Measurements from ENCODE around the gene EFNA4.

DNA sequence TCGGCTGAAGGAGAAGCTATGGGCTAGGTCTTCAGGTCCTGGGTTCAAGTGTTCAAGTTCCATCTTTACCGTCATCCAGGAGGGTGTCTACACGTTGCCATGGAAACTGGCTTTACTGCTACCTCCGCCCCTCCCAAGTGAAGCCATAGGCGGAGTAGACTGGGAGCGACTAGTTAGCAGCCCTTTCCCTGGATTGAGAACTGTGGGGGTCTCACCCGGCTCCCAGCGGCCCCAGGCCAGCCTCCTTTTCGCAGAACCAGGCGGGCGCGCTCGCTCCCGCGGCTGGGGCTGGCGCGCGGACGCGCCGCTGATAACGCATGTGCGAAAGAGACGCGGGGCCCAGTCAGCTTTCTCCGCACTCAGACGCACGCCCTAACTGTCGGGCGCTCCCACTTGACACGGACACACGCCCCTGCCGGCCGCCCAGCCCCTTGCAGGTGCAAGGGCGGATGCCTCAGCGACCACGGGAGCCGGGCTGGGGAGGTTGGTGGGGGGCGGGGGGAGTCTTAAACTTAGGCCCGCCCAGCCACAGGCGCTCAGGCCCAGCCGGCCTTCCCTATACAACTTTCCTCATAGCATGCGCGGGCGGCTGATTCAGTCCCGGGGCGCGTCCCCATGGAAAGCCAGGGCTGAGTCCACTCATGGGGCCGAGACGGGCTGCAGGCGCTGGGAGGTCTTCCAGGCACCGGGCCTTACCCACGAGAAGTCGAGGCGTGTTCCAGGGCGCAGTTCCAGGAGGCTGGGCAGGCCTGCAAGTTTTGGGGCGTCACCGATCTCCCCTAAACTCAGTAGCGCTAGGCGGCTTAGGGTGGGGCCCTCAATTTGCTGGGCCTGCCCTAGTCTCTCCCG, 7.4 kb downstream of the EFNA4 start:
- TF ChIP-seq, protein P1, sequence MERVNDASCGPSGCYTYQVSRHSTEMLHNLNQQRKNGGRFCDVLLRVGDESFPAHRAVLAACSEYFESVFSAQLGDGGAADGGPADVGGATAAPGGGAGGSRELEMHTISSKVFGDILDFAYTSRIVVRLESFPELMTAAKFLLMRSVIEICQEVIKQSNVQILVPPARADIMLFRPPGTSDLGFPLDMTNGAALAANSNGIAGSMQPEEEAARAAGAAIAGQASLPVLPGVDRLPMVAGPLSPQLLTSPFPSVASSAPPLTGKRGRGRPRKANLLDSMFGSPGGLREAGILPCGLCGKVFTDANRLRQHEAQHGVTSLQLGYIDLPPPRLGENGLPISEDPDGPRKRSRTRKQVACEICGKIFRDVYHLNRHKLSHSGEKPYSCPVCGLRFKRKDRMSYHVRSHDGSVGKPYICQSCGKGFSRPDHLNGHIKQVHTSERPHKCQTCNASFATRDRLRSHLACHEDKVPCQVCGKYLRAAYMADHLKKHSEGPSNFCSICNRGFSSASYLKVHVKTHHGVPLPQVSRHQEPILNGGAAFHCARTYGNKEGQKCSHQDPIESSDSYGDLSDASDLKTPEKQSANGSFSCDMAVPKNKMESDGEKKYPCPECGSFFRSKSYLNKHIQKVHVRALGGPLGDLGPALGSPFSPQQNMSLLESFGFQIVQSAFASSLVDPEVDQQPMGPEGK (tag by site-specific recombination; IDR thresholded peaks at IDR 0.05) = peak; percentile 67; the same call in 1 of the 2 replicates
- TF ChIP-seq, protein P2, sequence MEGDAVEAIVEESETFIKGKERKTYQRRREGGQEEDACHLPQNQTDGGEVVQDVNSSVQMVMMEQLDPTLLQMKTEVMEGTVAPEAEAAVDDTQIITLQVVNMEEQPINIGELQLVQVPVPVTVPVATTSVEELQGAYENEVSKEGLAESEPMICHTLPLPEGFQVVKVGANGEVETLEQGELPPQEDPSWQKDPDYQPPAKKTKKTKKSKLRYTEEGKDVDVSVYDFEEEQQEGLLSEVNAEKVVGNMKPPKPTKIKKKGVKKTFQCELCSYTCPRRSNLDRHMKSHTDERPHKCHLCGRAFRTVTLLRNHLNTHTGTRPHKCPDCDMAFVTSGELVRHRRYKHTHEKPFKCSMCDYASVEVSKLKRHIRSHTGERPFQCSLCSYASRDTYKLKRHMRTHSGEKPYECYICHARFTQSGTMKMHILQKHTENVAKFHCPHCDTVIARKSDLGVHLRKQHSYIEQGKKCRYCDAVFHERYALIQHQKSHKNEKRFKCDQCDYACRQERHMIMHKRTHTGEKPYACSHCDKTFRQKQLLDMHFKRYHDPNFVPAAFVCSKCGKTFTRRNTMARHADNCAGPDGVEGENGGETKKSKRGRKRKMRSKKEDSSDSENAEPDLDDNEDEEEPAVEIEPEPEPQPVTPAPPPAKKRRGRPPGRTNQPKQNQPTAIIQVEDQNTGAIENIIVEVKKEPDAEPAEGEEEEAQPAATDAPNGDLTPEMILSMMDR (tag by site-specific recombination; IDR thresholded peaks at IDR 0.05) = peak; percentile 81
- TF ChIP-seq KLF7 (tag by site-specific recombination; IDR thresholded peaks at IDR 0.05; ENCODE audit: borderline replicate concordance) = peak; percentile 25; the same call in 1 of the 2 replicates
- TF ChIP-seq ZNF2 (tag by site-specific recombination; IDR thresholded peaks at IDR 0.05) = no peak
- TF ChIP-seq YY1 (tag by site-specific recombination; IDR thresholded peaks at IDR 0.05) = no peak
- TF ChIP-seq, protein P3, sequence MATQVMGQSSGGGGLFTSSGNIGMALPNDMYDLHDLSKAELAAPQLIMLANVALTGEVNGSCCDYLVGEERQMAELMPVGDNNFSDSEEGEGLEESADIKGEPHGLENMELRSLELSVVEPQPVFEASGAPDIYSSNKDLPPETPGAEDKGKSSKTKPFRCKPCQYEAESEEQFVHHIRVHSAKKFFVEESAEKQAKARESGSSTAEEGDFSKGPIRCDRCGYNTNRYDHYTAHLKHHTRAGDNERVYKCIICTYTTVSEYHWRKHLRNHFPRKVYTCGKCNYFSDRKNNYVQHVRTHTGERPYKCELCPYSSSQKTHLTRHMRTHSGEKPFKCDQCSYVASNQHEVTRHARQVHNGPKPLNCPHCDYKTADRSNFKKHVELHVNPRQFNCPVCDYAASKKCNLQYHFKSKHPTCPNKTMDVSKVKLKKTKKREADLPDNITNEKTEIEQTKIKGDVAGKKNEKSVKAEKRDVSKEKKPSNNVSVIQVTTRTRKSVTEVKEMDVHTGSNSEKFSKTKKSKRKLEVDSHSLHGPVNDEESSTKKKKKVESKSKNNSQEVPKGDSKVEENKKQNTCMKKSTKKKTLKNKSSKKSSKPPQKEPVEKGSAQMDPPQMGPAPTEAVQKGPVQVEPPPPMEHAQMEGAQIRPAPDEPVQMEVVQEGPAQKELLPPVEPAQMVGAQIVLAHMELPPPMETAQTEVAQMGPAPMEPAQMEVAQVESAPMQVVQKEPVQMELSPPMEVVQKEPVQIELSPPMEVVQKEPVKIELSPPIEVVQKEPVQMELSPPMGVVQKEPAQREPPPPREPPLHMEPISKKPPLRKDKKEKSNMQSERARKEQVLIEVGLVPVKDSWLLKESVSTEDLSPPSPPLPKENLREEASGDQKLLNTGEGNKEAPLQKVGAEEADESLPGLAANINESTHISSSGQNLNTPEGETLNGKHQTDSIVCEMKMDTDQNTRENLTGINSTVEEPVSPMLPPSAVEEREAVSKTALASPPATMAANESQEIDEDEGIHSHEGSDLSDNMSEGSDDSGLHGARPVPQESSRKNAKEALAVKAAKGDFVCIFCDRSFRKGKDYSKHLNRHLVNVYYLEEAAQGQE (tag by site-specific recombination; IDR thresholded peaks at IDR 0.05) = no peak
- TF ChIP-seq ZNF426 (tag by site-specific recombination; IDR thresholded peaks at IDR 0.05) = no peak
- TF ChIP-seq, protein P4, sequence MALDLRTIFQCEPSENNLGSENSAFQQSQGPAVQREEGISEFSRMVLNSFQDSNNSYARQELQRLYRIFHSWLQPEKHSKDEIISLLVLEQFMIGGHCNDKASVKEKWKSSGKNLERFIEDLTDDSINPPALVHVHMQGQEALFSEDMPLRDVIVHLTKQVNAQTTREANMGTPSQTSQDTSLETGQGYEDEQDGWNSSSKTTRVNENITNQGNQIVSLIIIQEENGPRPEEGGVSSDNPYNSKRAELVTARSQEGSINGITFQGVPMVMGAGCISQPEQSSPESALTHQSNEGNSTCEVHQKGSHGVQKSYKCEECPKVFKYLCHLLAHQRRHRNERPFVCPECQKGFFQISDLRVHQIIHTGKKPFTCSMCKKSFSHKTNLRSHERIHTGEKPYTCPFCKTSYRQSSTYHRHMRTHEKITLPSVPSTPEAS (tag by site-specific recombination; IDR thresholded peaks at IDR 0.05) = no peak
- no peak for TF ChIP-seq ZNF707 (tag by site-specific recombination; IDR thresholded peaks at IDR 0.05)
